NB4 (cell line): ENCODE results near the gene NFIA.

ENCODE experiments used
- POLR2A ChIP-seq: IDR thresholded peaks from 2 replicates; pipeline ENCODE4 v1.6.1; 2011; ENCODE audit warnings: mild to moderate bottlenecking; ENCODE audit not compliant: insufficient read length; ENCODE audit errors: extremely low read depth
- TF ChIP-seq, protein P1 (sequence below): IDR thresholded peaks from one replicate; pipeline ENCODE4 v1.5.1; 2012; ENCODE audit warnings: low read depth, low read length

DNA sequence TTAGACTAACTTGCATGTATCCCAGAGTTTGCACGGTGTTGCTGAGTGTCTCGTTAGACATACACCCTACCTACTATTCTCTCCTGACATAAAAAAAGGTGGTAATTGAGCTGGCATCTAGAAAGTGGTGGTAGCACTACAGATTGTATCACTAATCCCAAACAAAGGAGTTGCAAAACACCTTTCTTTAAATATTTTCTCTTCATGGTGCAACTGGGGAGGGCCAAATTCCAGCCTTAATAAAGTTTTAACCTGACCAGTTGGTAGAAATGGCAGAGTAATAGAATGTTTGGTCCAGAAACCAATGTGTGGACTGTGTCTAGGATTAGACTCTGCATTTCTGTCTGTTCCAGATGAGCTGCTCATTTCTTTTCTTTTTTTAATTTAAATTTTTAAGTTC is 40.0 kb downstream of the NFIA start:
- no peak for TF ChIP-seq POLR2A
- TF ChIP-seq, protein P1, sequence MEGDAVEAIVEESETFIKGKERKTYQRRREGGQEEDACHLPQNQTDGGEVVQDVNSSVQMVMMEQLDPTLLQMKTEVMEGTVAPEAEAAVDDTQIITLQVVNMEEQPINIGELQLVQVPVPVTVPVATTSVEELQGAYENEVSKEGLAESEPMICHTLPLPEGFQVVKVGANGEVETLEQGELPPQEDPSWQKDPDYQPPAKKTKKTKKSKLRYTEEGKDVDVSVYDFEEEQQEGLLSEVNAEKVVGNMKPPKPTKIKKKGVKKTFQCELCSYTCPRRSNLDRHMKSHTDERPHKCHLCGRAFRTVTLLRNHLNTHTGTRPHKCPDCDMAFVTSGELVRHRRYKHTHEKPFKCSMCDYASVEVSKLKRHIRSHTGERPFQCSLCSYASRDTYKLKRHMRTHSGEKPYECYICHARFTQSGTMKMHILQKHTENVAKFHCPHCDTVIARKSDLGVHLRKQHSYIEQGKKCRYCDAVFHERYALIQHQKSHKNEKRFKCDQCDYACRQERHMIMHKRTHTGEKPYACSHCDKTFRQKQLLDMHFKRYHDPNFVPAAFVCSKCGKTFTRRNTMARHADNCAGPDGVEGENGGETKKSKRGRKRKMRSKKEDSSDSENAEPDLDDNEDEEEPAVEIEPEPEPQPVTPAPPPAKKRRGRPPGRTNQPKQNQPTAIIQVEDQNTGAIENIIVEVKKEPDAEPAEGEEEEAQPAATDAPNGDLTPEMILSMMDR: no peak
